SK-N-DZ (cell line): ENCODE data around the gene CACNA1B.
"Not testable (repeated sequence)": the region's sequence is repeated elsewhere in the genome, so short reads cannot be mapped to it uniquely, and the experiment has no call there.

Experiments
- DNase-seq: peaks from one replicate; pipeline ENCODE4 v3.0.0-alpha.2; 2015; ENCODE audit warnings: low spot score

CACNA1B gene

DNA sequence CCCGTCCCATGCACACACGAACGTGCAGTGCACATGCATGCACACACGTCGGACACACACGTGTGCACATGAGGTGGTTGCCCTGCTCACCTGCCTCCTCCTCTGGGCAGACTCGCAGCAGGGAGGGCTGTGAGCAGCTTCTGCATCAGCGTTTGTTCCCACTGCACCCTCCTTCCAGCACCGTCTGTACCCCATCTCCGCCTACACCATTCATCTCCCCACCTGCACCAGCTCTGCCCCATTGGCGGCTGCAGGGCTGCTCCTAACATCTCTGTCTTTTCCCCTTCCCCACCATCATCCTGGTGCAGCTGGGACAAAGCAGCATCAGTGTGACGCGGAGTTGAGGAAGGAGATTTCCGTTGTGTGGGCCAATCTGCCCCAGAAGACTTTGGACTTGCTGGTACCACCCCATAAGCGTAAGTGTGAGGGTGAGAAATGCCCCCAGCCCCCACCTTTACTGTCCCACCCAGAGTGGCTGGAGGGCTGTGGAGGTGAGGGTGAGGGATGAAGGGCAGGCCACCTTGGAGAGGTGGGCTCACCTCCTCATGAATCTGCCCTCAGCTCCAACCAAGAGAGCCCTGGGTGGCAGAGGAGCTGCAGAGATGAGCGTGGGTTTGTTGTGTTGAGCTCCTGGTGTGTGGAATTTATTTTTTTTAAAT, 234.6 kb downstream of the CACNA1B start:
- DNase-seq = no peak

GRCh38 chr9:138112791-138113600, 235.4 kb downstream of the CACNA1B start:
- no peak for DNase-seq

DNA sequence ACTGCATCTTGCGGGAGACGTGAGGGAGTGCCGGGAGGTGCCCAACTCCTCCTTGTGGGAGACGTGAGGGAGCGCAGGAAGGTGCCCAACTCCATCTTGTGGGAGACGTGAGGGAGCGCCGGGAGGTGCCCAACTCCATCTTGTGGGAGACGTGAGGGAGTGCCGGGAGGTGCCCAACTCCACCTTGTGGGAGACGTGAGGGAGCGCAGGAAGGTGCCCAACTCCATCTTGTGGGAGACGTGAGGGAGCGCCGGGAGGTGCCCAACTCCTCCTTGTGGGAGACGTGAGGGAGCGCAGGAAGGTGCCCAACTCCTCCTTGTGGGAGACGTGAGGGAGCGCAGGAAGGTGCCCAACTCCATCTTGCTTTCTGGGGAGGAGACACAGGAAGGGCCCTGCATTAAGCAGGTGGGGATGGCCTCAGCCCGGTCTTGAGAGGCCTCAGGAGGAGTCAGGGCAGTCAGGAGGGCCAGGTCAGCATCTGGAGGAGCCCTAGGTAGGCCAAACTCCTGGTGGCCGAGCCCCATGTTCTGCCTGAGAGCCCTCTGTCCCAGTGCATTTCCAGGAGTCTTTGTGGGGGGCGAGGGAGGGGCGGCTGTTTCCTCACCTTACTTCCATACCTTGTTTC, 236.2 kb downstream of the CACNA1B start:
- not testable (repeated sequence) for DNase-seq

DNA sequence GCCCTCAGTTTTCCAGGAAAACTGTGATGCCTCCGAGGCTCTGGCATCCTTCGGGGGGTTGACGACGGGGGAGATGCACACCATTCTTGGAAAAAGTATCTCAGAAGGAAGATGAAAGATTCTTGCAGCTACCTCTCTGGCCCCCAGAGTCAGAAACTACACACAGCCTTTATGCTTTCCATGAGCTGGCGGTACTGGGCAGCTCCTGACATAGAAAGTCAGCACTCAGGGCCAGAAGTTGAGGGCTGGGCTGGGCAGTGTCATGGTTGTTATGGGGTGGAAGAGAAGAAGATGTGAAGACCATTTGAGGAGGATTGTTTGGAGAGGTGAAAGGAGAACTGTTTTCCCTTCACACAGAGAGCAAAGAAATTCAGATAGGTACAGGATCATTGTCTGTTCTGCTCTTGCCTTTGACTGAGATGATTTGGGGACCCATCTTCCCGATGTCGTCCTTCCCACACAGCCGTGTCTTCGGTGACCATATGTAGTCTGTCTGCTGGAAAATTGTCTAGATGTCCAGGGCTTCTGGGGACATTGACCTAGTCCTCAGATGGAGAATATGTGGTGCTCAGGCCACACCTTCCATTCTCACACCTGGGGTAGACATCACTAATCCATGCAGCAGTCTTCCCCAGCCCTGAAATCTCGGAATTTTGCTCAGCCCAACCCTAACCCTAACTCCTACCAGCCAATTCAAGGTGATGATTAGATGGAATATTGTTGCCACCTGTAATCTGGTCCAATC, 237.1 kb downstream of the CACNA1B start:
- no peak for DNase-seq

DNA sequence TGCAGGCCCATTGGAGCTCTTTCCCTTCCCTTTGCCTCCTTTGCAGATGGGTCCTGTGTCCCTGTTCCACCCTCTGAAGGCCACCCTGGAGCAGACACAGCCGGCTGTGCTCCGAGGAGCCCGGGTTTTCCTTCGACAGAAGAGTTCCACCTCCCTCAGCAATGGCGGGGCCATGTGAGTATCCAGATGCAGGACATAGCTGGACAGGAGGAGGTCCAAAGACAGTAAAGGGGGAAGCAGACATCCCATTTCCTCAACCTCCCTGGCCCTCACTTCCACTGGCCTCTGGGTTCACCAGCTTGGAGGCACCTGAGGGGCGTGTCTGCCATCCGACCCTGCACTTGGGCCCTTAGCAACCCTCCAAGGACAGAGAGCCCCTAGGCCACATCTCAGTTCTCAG, 237.9 kb downstream of the CACNA1B start:
- DNase-seq = no peak

DNA sequence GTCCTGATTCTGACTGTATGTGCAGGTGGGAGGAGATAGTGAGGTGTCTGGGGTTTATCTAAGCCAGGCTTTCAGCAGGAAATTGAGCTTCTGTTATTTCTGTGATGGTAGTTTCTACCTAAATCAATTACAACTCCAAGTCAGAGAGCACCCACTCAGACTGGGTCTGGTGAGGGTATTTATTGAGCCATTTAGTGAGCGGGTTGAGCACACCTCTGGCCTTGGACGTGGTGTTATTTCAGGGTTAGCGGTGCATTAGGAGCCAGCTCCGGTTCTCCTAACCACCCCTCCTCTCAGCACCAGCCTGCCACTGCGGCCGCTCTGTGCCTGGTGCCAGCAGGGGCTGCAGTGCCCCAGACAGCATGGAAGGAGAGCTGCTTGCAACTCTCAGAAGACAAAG, 238.9 kb downstream of the CACNA1B start:
- peak; percentile 69 for DNase-seq

- DNase-seq = no peak
Measured at GRCh38 chr9:138117101-138117750, 239.6 kb downstream of the CACNA1B start.

DNA sequence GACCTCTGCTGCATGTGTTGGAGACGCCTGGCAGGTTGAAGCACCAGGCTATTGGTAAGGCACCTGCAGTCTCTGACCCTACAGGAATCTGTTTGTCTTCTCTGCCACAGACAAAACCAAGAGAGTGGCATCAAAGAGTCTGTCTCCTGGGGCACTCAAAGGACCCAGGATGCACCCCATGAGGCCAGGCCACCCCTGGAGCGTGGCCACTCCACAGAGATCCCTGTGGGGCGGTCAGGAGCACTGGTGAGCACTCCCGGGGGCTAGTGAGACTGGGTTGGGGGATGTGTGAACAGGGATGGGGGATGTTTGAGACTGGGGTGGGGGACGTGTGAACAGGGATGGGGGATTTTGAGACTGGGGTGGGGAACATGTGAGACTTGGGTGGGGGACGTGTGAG, 240.3 kb downstream of the CACNA1B start:
- no peak for DNase-seq

GRCh38 chr9:138118601-138119071, 241.1 kb downstream of the CACNA1B start:
- DNase-seq = no peak

GRCh38 chr9:138119202-138120027, 241.8 kb downstream of the CACNA1B start:
- DNase-seq = no peak

GRCh38 chr9:138120072-138120471, 242.5 kb downstream of the CACNA1B start:
- DNase-seq = no peak

DNA sequence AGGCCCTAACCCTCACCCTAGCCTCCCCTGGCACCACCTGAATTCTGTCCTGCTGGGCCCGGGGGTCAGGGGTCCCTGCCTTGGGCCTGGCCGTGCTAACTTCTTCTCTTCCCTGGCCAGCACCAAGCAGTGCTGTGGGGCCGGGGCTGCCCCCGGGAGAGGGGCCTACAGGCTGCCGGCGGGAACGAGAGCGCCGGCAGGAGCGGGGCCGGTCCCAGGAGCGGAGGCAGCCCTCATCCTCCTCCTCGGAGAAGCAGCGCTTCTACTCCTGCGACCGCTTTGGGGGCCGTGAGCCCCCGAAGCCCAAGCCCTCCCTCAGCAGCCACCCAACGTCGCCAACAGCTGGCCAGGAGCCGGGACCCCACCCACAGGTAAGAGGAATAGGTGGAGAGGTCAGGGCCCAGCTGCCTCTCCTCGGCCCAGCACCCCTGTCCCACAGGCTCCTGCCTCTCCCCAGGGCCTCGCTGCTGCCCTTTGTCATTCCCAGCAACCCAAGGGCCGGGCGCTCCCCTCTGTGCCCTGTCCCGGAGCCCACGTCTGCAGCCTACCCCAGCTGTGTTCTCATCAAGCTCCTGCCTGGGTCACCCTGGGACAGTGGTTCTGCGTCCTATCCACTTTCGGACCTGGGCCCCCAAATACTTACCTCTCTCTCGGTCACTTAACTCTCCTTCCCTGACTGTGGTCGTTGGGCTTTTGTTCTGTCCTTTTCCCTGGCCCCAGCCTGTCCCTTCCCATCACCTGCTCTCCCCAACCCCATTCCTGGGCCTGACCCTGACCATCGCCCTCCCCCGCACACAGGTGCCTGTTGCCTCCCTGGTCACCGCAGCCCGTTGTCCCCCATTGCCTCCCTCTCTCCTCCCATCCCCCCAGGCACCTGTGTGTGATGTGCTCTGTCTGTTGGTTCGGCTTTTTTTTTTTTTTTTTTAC, 243.2 kb downstream of the CACNA1B start:
- DNase-seq = no peak

- DNase-seq = no peak
Measured at GRCh38 chr9:138121438-138122050, 244.0 kb downstream of the CACNA1B start.

- no peak for DNase-seq
Measured at GRCh38 chr9:138122201-138122600, 244.6 kb downstream of the CACNA1B start.

- no peak for DNase-seq
Measured at GRCh38 chr9:138122676-138123075, 245.1 kb downstream of the CACNA1B start.

GRCh38 chr9:138123086-138123485, 245.5 kb downstream of the CACNA1B start:
- no peak for DNase-seq

- DNase-seq = not testable (repeated sequence)
Measured at GRCh38 chr9:138126090-138126857, 248.7 kb downstream of the CACNA1B start.
